GM18517 (cell line): ENCODE data around the gene PARP3.
A peak's percentile ranks its signal among the peaks of the same experiment; 100 is the strongest.
"Not testable (repeated sequence)": the region's sequence is repeated elsewhere in the genome, so short reads cannot be mapped to it uniquely, and the experiment has no call there.

Experiments
- ATAC-seq: cut with Tn5 transposase; IDR thresholded peaks from one replicate; pipeline ENCODE4 v1.9.1; 2021; ENCODE audit warnings: mild to moderate bottlenecking, moderate library complexity; ENCODE audit not compliant: unreplicated experiment

The PARP3 gene

DNA sequence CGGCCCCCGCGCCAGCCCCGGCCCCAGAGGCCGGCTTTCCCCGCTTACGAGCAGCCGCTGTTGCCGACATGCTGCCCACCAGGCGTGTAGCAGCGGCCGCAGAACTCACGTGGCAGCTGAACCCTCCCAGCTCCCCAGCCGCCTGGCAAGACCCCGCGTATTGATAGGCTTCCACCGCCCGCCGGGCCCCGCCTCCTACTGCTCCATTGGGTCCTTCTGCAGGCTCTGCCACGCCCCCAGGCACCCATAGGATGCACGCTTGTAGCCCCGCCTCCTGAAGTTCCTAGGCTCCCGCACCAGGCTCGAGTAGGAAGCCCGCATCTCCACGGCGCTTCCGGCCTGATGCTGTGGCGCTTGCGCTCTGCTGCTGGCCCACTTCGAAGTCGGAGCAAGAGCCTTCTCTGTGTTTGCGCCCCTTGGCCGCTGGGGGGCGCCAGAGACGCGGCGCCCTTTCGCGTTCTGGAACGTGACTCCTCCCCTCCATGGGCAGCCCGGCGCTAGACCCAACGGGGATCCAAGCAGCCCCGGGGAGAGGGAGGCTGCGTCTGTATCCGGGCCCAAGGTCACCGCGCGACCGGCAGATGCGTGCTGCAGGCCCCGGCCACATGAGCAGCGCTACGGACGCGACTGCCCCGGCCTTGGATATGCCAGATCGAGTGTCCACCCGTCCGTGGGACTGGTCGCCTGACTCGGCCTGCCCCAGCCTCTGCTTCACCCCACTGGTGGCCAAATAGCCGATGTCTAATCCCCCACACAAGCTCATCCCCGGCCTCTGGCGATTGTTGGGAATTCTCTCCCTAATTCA, at the start of gene PARP3, which contains the start of gene RRP9:
Gene PARP3, plus strand, starts transcription at position 566 of the 805 bp plus-strand sequence. CDS start 993 bp downstream, outside the sequence.
Gene RRP9, minus strand, starts transcription at position 107 of the 805 bp plus-strand sequence. Its CDS starts 37 bp downstream, at position 70.
- peak; percentile 90 for ATAC-seq

DNA sequence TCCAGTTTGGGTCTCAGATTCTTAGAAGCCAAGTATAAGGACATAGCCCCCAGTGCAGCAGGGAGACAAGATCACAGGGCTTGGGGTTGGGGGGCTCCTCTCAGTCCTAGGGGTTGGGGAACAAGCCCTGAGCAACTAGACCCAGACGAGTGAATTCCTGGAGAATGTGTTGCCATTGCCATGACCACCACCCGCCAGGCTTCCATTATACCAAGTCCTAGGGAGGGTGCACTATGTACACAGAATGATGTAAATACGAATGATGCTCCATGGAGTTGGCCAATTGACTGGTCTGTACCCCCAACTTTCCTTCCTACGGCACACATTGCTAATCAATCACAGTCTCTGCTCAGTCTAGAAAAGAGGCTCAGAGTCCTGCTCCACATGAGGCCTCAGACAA, 47.8 kb upstream of the PARP3 start:
- ATAC-seq: no peak

DNA sequence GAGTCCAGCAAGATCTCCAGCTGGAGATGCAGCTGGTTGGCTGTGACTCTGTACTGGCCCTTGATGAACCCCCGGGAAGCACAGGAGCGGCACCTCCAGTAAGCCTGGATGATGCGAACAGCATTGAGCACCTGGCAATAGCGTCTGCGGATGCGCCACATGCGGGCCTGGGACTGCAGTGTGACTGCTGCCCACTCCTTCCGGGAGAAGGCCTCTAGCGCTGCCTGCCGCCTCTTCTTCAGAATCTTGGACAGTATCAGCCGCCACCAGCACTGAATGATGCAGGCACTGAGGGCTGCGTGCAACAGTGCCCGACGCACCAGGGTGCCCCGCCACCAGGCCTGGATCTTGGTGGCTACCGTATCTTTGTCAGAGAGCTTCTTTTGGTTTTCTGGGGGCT, 47.2 kb upstream of the PARP3 start:
- ATAC-seq: no peak

DNA sequence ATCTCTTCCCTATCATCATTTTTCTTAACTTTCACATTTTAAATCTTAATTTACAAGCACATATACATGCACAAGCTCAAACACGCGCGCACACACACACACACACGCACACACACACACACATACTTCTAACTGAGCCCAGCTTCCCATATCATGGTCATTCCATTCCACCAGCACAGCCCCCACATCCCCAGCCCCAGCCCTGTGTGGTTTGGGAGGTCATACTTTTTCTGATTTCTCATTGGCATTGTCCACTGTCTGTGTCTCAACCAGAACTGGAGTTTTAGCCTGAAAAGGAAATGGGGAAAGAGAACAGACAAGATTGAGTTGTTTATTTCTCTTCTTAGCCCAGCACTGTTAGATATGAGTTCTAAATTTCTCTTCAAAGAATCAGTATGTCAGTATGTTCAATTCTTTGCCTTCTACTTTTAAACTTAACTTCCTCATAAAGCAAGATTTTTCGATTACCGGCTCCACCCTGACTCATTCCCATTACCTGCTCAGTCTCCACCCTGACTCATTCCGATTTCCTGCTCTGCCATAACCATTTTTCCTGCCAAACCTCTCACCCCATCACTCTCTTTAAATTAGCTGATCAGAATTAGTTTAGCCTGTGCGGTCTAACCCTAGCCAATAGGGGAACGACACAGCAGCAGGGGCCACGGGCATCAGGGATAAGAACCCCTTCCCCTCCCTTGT, 45.4 kb upstream of the PARP3 start:
- no peak for ATAC-seq

DNA sequence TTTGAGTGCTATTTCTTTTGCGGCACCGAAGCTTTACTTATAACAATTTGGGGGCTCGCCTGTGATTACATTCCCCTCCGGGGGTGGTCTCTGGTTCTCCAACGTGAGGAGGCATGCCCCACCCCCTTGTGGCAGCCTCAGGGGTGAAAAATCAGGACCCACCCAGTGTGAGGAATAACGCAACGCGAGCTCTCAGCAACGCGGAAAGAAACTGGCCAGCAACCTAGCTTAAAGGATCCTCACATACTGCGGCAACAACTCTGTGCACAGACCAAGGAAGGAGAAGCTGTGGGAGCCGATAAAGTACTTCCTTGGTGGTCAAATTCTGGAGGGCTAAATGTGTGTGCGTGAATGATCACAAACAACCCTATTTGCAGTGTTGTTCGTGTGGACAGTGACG, 44.8 kb upstream of the PARP3 start:
- ATAC-seq: no peak

DNA sequence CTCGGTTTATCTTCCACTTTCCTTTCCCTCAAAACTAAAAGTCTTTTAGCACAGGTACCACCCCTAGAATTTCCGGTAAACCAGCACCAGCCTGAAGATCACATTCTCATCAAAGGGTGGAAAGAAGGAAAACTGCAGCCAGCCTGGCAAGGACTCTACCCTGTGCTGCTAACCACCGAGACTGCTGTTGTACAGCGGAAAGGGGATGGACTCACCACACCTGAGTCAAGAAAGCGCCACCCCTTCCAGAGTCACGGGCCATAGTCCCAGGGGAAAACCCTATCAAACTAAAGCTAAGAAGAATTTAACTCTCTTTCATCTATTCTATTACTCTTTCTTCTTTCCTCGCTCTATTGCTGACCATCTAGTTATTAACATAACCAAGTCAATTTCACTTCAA, 42.1 kb upstream of the PARP3 start:
- ATAC-seq: not testable (repeated sequence)

DNA sequence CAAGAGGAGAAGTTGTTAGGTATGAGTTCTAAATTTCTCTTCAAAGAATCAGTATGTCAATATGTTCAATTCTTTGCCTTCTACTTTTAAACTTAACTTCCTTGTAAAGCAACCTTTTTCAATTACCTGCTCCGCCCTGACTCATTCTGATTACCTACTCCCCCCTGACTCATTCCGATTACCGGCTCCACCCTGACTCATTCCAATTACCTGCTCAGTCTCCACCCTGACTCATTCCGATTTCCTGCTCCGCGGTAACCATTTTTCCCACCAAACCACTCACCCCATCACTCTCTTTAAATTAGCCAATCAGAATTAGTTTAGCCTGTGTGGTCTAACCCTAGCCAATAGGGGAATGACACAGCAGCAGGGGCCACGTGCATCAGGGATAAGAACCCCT, 39.8 kb upstream of the PARP3 start:
- not testable (repeated sequence) for ATAC-seq

DNA sequence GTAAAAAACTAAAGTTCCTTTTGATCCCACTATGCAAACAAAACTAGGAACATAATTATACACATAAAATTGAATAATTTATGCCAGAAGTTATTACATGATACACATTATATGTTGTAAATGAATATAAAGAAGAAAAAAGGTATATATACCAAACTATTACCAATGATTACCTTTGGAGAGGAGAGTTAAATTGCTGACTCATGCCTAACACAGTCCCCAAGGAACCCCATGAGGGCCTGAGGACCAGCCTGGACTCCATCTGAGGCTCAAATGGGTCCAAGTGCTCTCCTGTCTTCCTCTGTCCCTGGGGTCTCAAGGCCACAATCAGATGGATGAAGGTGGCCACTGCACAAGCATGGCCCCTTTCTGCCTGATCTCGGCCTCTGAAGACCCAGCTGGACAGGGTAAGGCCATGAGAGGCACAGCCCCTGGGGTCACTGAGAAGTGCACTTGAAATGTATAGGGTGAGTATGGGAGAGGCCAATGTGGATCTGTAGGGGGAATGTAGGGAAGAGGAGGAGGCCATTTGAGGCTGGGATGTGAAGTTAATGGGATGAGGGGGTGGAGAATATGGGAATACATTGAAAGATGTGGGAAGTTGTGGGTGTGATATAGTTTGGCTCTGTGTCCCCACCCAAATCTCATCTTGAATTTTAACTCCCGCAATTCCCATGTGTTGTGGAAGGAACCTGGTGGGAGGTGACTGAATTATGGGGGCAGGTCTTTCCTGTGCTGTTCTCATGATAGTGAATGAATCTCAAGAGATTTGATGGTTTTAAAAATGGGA, 37.9 kb upstream of the PARP3 start:
- no peak for ATAC-seq

DNA sequence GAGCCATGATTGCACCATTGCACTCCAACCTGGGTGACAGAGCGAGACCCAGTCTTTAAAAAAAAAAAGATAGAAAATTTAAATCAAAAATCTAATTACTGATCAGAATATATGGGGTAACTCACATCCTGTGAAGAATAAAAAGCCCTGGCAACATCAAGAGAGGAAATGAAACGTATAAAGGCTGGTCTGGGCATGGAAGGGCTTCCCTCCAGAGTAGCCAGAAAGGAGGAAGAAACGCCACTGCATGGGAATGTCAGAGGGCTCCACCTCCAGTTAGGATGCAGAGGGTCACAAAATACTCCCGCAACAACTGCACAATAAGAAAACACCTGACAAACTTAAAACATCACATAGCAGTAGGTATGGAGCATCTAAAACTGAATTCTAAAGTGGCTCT, 34.1 kb upstream of the PARP3 start:
- ATAC-seq: no peak

DNA sequence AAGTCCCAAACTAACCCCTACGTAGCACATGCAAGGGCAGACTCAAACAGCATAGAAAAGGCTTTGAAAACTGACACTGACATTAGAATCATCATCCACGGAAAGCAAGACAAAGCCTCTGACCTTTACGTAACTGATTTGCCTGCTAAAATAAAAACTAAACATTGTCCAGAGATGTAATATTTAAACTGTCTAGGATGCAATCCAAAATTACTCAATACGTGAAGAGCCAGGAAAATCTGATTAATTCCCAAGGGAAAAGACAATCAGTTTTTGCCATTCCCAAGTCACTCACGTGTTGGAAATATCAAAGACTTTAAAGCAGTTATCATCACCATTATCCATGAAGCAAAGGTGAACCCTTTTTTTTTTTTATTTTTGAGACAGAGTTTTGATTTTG, 25.7 kb upstream of the PARP3 start:
- ATAC-seq: no peak

DNA sequence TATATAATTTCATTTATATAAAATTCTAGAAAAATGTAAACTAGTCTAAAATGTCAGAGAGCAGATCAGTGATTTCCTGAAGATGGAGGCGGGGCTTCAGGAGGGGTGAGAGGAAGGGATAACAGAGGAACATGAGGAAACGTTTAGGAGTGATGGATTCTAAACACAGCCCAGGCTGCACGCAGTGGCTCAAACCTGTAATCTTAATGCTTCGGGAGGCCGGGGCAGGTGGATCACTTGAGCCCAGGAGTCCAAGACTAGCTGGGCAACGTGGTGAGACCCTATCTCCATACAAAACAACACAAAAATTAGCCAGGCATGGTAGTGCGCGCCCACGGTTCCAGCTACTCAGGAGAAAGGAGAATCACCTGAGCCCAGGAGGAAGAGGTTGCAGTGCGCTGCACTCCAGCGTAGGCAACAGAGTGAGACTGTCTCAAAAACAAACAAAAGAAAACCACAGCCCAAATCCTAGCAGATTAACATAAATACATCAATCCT, 21.0 kb upstream of the PARP3 start:
- ATAC-seq: no peak

DNA sequence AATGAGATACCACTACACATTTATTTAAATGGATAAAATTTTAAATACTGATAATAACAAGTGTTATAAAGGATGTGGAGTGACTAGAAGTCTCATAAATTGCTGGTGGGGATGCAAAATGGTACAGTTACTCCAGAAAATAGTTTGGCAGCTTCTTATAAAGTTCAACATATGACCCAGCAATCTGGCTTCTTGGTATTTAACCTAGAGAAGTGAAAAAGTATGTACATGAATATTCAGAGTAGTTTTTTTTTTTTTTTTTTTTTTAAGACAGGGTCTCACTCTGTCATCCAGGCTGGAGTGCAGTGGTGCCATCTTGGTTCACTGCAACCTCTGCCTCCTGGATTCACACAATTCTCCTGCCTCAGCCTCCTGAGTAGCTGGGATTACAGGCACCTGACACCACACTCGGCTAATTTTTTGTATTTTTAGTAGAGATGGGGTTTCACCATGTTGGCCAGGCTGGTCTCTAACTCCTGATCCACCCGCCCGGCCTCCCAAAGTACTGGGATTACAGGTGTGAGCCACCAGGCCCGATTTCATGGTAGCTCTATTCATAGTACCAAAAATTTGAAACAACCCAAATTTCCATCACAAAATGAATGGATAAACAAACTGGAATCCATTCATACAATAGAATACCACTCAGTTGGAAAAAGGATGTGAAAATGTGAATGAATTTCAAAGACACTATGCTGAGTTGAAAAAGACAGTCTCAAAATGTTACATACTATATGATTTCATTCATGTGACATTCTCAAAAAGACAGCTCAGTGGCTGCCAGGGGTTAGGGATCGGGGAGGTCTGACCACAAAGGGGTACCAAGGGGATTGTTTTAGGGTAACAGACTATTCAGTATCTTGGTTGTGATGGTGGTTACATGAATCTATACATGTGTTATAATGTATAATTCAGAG, 14.8 kb upstream of the PARP3 start:
- no peak for ATAC-seq

DNA sequence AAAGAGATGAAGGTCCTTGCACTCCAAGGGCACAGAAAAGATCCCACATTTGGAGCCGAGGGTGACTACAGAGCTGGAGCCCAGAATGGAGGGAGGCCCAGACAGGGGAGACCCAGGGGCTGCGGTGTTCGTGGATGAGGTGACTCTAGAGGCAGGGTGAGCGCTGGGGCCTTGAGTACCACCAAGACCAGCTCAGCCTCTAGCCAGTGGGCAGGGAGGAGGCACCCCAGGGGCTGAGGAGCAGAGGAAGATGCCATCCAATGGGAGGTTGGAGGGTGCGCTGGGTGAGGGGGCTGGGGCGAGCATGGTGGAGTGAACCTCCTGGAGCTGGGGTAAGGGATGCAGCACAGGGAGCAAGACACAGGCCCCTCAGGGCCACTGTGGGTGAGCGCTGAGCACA, 13.7 kb upstream of the PARP3 start:
- ATAC-seq: no peak

DNA sequence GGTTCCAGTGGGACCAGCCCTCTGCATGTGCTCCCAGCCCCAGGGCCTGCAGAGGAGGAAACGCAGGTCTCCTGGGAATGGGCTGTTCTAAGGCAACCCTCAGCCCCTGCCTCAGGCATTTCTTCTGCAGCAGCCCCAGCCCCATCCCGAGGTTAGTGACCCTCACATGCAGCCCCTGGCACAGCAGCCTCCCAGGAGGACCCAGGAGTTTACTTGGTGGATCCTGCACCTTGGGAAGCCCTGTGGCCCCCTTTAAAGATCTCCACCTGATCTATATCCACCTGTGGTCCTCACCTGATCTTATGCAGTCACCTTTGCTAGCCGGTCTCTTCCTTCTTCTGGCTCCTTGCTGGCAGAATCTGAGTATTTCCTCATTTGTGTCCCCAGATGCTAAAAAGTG, 13.2 kb upstream of the PARP3 start:
- ATAC-seq: not testable (repeated sequence)

DNA sequence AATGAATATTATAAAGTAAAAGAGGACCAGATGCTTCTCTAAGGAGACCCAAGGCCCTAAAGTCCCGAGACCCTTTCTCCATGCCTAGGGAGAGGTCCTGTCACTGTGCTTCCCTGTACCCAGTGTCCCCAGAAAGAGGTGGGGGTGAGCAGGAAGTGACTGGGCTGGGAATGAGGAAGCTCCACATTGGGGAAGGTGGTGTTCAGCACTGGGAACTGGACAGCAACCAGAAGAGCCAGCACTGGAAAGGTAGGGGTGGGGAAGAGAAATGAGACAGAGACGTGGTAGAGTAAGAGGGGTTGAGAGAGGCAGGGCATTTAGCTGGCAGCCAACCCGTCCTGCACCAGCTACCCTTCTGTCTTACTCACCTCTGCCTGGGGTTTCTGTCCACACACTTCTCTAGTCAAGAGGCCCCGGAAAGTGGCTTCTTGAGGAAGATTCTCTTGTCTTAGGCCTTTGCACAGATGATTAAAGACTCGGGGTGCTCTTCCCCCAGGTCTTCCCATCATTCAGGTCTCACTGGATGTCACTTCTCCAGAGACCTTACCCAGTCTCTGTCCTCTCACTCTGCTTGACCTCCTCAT, 12.7 kb upstream of the PARP3 start:
- ATAC-seq: no peak

DNA sequence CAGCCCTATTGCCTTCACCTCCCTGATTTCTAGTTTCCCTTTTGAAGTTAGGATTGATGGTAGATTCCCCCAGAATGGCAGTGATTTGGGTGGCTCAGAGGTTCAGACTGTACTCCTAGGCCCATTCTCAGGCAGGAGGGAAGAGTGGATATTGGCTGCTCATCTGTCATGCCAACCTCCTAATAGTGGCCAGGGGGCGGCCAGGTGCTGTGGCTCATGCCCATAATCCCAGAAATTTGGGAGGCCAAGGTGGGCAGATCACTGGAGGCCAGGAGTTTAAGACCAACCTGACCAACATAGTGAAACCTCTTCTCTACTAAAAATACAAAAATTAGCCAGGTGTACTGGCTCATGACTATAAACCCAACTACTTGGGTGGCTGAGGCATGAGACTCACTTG, 11.7 kb upstream of the PARP3 start:
- no peak for ATAC-seq

DNA sequence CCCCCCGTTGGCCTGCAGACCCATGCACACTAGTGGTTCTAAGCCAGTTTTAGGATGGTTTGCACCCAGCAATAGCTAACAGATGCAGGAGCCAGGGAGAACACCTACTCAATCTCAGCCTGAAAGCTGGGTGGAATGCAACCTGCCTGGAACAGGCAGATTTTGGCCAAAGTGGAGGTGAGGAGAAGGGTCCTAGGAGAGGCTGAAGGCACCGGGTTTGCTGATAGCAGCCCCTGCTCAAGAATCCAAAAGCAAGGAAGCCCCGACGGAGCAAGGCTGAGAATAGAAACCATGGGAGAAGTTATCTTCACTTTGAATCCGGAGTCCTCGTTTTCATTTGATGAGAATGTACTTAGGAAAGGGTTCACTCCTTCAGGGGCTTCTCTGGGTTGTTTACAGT, 10.4 kb upstream of the PARP3 start:
- ATAC-seq: no peak

DNA sequence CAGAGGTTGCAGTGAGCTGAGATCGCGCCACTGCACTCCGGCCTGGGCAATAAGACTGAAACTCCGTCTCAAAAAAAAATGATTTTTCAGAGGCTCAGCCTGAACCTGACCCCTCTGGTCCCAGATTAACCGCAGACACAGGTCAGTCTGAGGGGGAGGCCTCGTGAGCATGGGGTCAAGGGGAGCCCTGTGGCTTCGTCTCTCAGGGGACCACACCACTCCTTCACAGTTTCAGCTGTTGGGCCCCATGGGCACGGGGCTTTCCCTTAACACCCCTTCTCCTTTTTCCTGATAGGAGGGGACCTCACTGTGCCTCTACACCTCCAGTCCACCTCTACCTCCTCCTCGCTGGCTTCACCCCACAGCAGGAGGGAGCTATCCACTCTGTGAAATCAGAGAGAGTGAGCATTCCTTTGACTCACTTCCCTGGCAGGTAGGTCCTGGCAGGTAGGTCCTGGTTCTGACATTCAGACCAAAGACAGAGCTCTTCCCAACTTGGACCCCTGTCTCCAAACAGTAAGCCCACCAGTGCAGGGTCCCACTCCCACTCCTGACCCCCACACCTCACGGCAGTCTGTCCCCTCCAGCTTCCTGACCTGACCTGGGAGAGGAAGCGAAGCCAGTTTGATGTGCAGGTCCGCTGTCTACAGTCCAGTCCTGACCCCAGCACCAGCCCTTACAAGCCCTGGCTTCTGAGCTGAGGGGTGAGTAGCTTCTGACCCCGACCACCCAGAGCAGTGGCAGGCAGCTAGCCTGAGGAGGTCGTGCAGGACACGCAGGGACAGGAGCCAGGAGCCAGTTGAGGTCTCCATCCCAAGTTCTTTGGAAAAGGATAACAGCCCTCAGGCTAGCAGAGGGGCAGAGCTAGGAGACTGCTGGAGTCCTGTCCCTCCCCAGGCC, 9.4 kb upstream of the PARP3 start:
- ATAC-seq: no peak
